ENCODE measurements around the gene ZNF850.
"Not testable (repeated sequence)": the region's sequence is repeated elsewhere in the genome, so short reads cannot be mapped to it uniquely, and the experiment has no call there.

The ZNF850 gene

DNA sequence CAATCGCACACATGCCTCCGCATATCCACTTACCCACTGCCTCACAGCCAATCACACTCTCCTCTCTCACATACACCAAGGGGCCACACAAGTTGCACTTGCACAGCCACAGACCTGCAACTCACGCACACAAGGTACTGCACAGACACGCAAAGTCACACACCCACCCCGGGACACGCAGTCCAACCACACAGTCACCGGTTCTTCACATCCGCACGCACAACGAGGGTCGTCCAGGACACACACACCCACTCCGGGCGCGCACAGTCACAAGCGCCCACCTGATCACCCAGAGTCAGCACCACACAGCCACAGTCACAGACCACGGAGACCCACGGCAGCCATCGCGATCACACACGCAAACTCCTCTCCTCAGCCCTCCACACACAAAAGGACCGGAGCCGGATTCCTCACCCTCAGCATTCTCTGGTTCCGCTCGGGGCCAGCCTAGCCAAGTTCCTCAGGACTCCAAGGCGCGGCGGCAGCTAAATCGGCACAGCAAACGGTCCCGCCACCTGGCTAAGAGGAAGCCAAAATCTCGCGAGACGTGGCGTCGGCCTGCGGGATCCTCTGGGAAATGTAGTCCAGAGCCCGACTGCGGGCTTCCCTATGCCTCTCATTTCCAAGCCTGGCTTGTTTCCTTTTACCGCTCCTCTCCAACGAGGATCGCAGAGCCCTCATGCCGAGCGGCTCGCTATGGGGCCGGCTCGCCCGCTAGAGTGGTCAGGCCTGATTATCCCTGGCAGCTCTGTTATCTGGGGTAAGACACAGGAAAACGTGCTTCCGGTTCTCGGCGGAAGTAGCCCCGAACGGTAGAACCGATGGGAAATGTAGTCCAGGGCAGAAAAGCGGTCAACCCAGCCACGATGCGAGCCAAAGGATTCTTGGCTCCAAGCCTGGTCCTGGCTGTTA lies at the start of gene ZNF850:
Gene ZNF850, minus strand, starts transcription at position 497 of the 912 bp plus-strand sequence. CDS start 10,201 bp downstream, outside the sequence.
- peak; percentile 93 for DNase-seq (ENCODE audit: low spot score)

GRCh38 chr19:36821758-36822157 lies 49.2 kb upstream of the ZNF850 start:
- DNase-seq (ENCODE audit: low spot score): no peak

DNA sequence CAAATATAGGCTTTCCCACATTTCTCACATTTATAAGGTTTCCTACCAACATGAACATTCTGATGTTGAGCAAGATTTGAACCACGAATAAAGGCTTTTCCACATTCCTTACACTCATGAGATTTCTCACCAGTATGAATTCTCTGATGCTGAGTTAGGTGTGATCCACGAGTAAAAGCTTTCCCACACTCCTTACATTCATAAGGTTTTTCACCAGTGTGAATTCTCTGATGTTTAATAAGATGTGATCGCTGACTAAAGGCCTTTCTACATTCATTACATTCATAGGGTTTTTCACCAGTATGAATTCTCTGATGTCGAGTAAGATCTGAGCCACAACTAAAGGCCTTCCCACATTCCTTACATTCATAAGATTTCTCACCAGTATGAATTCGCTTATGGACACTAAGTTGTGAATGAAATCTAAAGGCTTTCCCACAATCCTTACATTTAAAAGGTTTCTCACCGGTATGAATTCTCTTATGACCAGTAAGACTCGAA lies 46.6 kb upstream of the ZNF850 start:
- DNase-seq (ENCODE audit: low spot score): no peak

- no peak for DNase-seq (ENCODE audit: low spot score)
Observed at GRCh38 chr19:36807029-36807428, 34.4 kb upstream of the ZNF850 start.

DNA sequence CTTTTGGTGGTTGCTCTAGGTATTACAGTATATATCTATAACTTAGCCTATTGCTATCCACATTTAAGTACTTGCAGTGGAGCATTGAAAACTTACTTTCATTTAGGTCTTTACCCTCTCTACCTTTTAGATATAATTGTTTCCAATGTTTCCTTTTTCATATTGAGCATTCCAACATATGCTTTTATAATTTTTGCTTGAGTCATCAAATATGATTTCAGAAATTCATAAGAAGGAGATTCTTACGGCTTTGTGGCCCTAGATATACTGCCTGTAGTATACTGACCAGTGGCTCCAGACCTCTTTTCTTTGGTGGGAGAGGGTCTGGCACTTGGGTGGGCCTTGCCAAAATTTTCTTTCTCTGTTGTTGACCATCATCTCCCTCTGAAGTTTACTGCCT lies 32.8 kb upstream of the ZNF850 start:
- no peak for DNase-seq (ENCODE audit: low spot score)

GRCh38 chr19:36797786-36798108 lies 25.1 kb upstream of the ZNF850 start:
- DNase-seq (ENCODE audit: low spot score): no peak

- DNase-seq (ENCODE audit: low spot score): no peak
Observed at GRCh38 chr19:36796714-36796992, 24.0 kb upstream of the ZNF850 start.

DNA sequence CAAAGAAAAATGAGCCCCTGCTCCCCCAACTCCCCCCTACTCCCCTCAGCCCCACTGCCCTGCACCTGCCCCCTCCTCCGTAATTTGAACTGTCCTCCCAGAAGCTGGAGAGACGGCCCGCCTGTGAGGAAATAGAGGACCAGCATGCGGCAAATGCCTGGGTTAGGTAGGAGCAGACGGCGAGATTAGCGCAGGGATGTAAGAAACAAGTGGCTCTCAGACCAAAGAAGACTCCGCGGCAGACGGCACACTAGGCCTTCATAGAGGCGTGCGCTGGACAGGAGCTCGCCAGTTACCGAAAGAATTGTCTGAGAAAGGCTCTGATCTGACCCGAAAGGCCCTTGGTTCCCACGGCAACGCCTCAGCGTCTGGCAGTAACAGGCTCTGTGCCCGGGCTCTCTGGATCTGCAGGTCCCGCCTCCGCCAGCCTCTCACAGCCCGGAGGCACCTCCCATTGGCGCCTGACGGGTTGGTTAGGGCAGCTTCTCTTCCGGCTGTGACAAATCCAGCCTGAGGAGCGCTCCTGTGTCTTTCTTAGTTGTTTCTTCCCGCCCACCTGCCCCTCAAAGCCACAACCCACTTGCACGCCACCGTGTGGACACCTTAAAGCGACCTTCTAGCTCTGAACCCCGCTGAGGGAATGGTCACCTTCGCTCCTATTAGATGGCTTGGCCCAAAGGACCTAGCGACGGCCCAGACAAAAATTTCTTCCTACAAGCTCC lies 19.0 kb upstream of the ZNF850 start:
- DNase-seq (ENCODE audit: low spot score): not testable (repeated sequence)

DNA sequence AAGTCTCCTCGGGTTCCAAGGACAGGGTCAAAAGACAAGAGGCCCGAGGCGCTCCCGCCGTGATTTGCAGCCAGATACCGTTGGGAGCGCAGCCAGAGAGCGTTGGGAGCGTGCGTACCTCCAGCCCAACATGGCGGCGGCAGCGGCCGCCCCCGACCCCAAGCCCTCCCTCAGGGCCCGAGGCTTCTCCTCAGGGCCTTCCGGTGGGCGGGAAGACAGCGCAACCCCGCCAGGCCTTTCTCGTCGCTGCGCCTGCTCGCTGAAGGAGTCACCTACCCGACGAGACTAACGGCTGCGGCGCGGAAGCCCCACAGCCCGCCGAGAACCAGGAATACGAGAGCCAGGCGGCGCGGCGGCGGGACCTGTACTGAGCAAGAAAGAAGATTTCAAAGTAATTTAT lies 3.2 kb upstream of the ZNF850 start:
- DNase-seq (ENCODE audit: low spot score): no peak

DNA sequence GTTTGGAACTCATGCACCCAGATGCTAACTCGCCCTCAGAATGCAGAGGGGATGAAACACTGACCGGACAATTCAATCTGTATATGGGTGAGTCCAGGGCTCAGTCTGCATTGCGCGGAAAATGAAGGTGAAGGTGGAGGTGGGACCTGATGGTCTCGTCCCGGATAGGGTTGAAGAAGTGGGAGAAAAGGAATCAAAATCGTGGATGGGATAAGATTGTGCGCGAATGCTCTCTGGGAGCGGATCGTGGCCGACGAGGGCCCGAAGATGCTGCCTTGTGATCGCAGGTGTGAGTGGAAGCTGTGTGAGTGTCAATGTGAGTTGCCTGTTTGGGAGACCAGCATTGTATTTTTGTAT lies 594 bp upstream of the ZNF850 start:
- no peak for DNase-seq (ENCODE audit: low spot score)

DNA sequence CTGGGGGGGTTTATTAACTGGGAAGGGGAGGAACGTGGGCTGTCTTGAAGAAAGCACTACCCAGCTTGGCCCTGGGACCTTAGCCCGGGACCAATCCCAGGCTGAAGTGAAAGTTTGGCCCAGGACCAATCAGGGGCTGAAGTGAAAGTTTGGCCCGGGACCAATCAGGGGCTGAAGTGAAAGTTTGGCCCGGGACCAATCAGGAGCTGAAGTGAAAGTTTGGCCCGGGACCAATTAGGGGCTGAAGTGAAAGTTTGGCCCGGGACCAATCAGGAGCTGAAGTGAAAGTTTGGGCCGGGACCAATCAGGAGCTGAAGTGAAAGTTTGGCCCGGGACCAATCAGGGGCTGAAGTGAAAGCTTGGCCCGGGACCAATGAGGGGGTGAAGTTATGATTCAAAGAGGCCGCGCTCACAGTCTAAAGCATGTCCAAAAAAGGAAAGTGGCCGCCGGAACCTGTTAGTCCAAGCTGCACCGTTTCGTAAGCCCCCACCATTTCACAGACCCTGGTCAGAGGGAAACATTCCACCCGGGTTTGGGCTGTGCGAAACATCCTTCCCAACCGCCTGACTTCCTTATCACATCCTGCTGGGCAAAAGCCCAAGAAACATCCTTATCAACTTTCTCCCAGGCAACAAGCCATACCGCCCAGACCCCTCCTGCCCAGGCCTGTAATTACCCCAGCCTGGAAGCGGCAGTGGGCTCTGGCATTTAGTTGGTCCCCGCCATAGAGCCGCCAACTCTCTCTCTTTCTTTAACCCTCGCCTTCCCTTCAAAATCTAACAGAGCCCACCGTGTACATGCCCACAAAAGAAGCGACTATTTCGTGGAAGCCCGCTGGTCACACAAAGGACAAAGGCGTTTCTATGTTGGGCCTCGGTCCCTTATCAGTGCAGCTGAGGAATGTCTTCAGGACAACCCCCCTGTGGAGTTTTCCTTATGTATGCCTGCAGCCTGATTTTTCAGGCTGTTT lies 1.1 kb downstream of the ZNF850 start:
- peak; percentile 49 for DNase-seq (ENCODE audit: low spot score)

DNA sequence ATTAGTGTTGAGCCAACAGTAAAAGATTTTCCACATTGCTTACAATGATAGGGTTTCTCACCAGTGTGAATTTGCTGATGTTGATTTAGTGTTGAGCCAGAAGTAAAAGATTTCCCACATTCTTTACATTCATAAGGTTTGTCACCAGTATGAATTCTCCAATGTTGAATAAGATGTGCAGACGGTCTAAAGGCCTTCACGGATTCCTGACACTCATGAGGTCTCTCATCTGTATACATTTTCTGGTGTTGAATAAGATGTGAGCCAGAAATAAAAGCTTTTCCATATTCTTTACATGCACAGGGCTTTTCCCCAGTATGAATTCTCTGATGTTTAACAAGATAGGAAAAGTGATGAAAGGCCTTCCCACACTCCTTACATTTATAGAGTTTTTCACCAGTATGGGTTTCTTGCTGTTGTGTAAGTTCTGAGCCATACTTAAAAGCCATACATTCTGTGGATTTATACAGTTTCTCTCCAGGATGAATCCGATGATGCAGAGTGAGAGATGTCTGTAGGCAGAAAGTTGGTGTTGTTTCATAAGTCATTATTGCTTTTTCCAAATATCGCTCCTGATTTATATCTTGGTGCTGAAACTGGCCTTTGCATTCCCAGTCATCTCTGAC lies 22.4 kb downstream of the ZNF850 start:
- no peak for DNase-seq (ENCODE audit: low spot score)

- DNase-seq (ENCODE audit: low spot score): not testable (repeated sequence)
Observed at GRCh38 chr19:36749613-36750012, 23.0 kb downstream of the ZNF850 start.

DNA sequence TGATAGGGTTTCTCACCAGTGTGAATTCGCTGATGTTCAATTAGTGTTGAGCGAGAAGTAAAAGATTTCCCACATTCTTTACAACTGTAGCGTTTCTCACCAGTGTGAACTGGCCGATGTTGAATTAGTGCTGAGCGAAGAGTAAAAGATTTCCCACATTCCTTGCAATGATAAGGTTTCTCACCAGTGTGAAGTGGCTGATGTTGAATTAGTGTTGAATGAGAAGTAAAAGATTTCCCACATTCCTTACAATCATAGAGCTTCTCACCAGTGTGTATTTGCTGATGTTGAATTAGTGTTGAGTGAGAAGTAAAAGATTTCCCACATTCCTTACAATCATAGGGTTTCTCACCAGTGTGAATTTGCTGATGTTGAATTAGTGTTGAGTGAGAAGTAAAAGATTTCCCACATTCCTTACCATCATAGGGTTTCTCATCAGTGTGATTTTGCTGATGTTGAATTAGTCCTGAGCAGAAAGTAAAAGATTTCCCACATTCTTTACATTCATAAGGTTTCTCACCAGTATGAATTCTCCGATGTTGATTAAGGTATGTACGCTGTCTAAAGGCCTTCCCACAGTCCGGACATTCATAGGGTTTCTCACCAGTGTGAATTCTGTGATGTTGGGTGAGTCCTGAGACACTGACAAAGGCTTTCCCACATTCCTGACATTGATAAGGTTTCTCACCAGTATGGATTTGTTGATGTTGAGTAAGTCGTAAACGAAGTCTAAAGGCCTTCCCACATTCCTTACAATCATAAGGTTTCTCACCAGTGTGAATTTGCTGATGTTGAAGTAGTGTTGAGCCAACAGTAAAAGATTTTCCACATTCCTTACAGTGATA lies 24.0 kb downstream of the ZNF850 start:
- no peak for DNase-seq (ENCODE audit: low spot score)

DNA sequence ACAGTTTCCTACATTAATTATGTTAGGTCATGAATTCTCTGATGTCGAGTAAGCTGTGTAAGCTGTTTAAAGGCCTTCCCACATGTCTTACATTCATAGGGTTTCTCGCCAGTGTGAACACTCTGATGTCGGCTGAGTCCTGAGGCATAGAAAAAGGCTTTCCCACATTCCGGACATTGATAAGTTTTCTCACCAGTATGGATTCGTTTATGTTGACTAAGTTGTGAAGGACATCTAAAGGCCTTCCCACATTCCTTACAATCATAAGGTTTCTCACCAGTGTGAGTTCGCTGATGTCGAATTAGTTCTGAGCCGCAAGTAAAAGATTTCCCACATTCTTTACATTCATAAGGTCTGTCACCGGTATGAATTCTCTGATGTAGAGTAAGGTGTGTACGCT lies 24.9 kb downstream of the ZNF850 start:
- no peak for DNase-seq (ENCODE audit: low spot score)

GRCh38 chr19:36745870-36746269 lies 26.7 kb downstream of the ZNF850 start:
- DNase-seq (ENCODE audit: low spot score): no peak

- not testable (repeated sequence) for DNase-seq (ENCODE audit: low spot score)
Observed at GRCh38 chr19:36736166-36736565, 36.4 kb downstream of the ZNF850 start.

GRCh38 chr19:36719687-36720556 lies 52.7 kb downstream of the ZNF850 start:
- no peak for DNase-seq (ENCODE audit: low spot score)

GRCh38 chr19:36709423-36709822 lies 63.2 kb downstream of the ZNF850 start:
- DNase-seq (ENCODE audit: low spot score): no peak

- no peak for DNase-seq (ENCODE audit: low spot score)
Observed at GRCh38 chr19:36707134-36707533, 65.5 kb downstream of the ZNF850 start.
